K562 (cell line): ENCODE measurements around the gene PDE8B. TPM values are rescaled to one million over a fixed set of nuclear protein-coding genes. Genes with fewer than 3 reads are reported as not detected.

Experiments
- ATAC-seq: fragments of 200-7000 bp; cut with Tn5 transposase; 3 replicates; pipeline ENCODE4 v1.9.1; 2020; ENCODE audit warnings: moderate library complexity
- BruUV-seq: library from RNA; stranded (reverse); fragments of 400-500 nt; replicated peaks from 2 replicates; lab custom pipeline; 2021; lab: Mats Ljungman, UMichigan
- CTCF ChIA-PET: fragments of 300-600 bp; formaldehyde crosslinking; extraction: SDS; loops from one replicate; lab custom pipeline; 2021; ENCODE audit warnings: low intra/inter-chr PET ratio; lab: Yijun Ruan, JAX
- POLR2A ChIA-PET: fragments of 300-600, 350-650 bp; sonication (Branson Sonifier 250); formaldehyde crosslinking; extraction: SDS; loops from one replicate; lab custom pipeline; 2021; ENCODE audit warnings: antibody characterized with exemption, inconsistent platforms; lab: Yijun Ruan, JAX
- DNase-seq, 4 experiments: peaks; one replicate each; pipeline versions ENCODE4 v3.0.0 to v3.0.0-alpha.2; 2011 to 2018; ENCODE audit warnings: low spot score in 3 of 4, mixed read lengths in 3 of 4; ENCODE audit errors: extremely low read depth in 1 of 4
- FAIRE-seq: peaks from 2 replicates; lab custom pipeline; 2011; peaks lifted over from hg19 to GRCh38; lab: Jason Lieb, UNC
- H2AFZ ChIP-seq: 2 replicates; pipeline ENCODE4 v1.6.0; 2011; ENCODE audit warnings: low read depth, low read length, control low read depth, inconsistent platforms
- H3K27ac ChIP-seq: fragments of 200-600 bp; 3 replicates; pipeline ENCODE4 v1.8.0; 2011; ENCODE audit warnings: low read depth, mild to moderate bottlenecking, control low read depth, inconsistent platforms, low read length, moderate library complexity, mixed read lengths; ENCODE audit errors: extremely low read depth
- H3K27me3 ChIP-seq, 2 experiments: fragments of 300-600 bp in 1 of 2; 2 replicates in 1 of 2; 3 replicates in 1 of 2; pipeline versions ENCODE4 v1.6.0 to v1.8.0; 2011; ENCODE audit warnings: inconsistent platforms in 2 of 2, low read length in 2 of 2, mild to moderate bottlenecking in 1 of 2, mixed read lengths in 1 of 2, moderate library complexity in 1 of 2; ENCODE audit not compliant: control insufficient read depth in 2 of 2, insufficient read depth in 2 of 2
- H3K36me3 ChIP-seq: fragments of 300-600 bp; 3 replicates; pipeline ENCODE4 v1.8.0; 2011; ENCODE audit warnings: mild to moderate bottlenecking, low read length, inconsistent platforms; ENCODE audit not compliant: control insufficient read depth, insufficient read depth
- H3K4me1 ChIP-seq, 2 experiments: fragments of 200-600 bp in 1 of 2; replicated peaks in 1 of 2; 2 replicates in 1 of 2; 3 replicates in 1 of 2; pipeline versions ENCODE4 v1.5.1 to v1.8.0; 2011; ENCODE audit warnings: inconsistent platforms in 2 of 2, low read length in 2 of 2, mild to moderate bottlenecking in 1 of 2, mixed read lengths in 1 of 2, moderate library complexity in 1 of 2; ENCODE audit not compliant: control insufficient read depth in 2 of 2, insufficient read depth in 2 of 2
- H3K4me2 ChIP-seq: 2 replicates; pipeline ENCODE4 v1.6.1; 2011; ENCODE audit warnings: low read length, control low read depth, inconsistent platforms, mixed read lengths; ENCODE audit not compliant: insufficient read depth
- H3K4me3 ChIP-seq: fragments of 200-600 bp; sonication (generic), shearing (Covaris generic); 2 replicates; pipeline ENCODE4 v1.5.1; 2016; ENCODE audit warnings: control low read depth, inconsistent platforms
- H3K79me2 ChIP-seq: fragments of 200-600 bp; 3 replicates; pipeline ENCODE4 v1.8.0; 2011; ENCODE audit warnings: low read length, inconsistent platforms; ENCODE audit not compliant: control insufficient read depth, insufficient read depth
- H3K9ac ChIP-seq, 2 experiments: 2 replicates each; pipeline versions ENCODE4 v1.6.0 to v1.6.1; 2011; ENCODE audit warnings: low read depth in 2 of 2, low read length in 2 of 2, control low read depth in 1 of 2, inconsistent platforms in 1 of 2, mild to moderate bottlenecking in 1 of 2, mixed read lengths in 1 of 2; ENCODE audit not compliant: insufficient read depth in 1 of 2
- H3K9me1 ChIP-seq: one replicate; pipeline ENCODE4 v1.6.0; 2011; ENCODE audit warnings: inconsistent platforms, mild to moderate bottlenecking, low read length, moderate library complexity; ENCODE audit not compliant: control insufficient read depth, insufficient read depth
- H3K9me3 ChIP-seq: replicated peaks from 2 replicates; pipeline ENCODE4 v1.5.1; 2011; ENCODE audit warnings: low read depth, low read length, inconsistent platforms; ENCODE audit not compliant: control insufficient read depth, insufficient read depth
- H4K20me1 ChIP-seq: replicated peaks from 2 replicates; pipeline ENCODE4 v1.6.1; 2011; ENCODE audit warnings: low read length, inconsistent platforms, mixed read lengths; ENCODE audit not compliant: control insufficient read depth, insufficient read depth
- DPF2 ChIP-seq: fragments of 450-650 bp; IDR thresholded peaks from 2 replicates; pipeline ENCODE4 v1.6.1; 2016
- EHMT2 ChIP-seq: fragments of 450-650 bp; IDR thresholded peaks from 2 replicates; pipeline ENCODE4 v1.6.1; 2018; ENCODE audit warnings: antibody characterized with exemption
- GTF2A2 ChIP-seq: IDR thresholded peaks from 2 replicates; pipeline ENCODE4 v1.6.1; 2016; ENCODE audit warnings: mild to moderate bottlenecking, missing genetic modification characterization, missing compliant biosample characterization
- HMGN3 ChIP-seq: IDR thresholded peaks from 2 replicates; pipeline ENCODE4 v1.6.1; 2011; ENCODE audit warnings: borderline replicate concordance, low read depth, mild to moderate bottlenecking, mixed read lengths, low read length; ENCODE audit not compliant: insufficient read length; ENCODE audit errors: extremely low read depth
- ILK ChIP-seq: fragments of 450-650 bp; IDR thresholded peaks from 2 replicates; pipeline ENCODE4 v1.6.1; 2016; ENCODE audit warnings: missing genetic modification characterization, low read depth, mild to moderate bottlenecking, missing compliant biosample characterization, moderate library complexity, borderline replicate concordance
- YY1 ChIP-seq, 3 experiments: IDR thresholded peaks; 2 replicates each; pipeline ENCODE4 v1.6.1; 2011; ENCODE audit warnings: low read length in 2 of 3, mild to moderate bottlenecking in 2 of 3, moderate library complexity in 2 of 3, borderline replicate concordance in 1 of 3, control low read depth in 1 of 3, low read depth in 1 of 3; ENCODE audit not compliant: insufficient read depth in 3 of 3, insufficient replicate concordance in 2 of 3, control insufficient read depth in 1 of 3, insufficient read length in 1 of 3; ENCODE audit errors: extremely low read depth in 1 of 3
- WGBS: fragments of 100-300 bp; shearing (Covaris generic); methylation state at CpG from one replicate; pipeline ENCODE4 v1.1.6; 2016; ENCODE audit warnings: low coverage, mixed read lengths; ENCODE audit not compliant: insufficient coverage; ENCODE audit errors: missing lambda C conversion rate; 5-methylcytosine and 5-hydroxymethylcytosine counted together
- in situ Hi-C: fragments of 300-500 bp; cut with MboI; formaldehyde crosslinking; loops from 4 replicates; pipeline ENCODE4 v1.15.0; 2018; ENCODE audit warnings: inconsistent platforms, mixed read lengths
- intact Hi-C: fragments of 100-400 bp; cut with micrococcal nuclease; formaldehyde crosslinking; loops from 2 replicates; pipeline ENCODE4 v1.14.2; 2022
- polyA plus RNA-seq, 8 experiments: library from polyadenylated mRNA; depleted of rRNA in 4 of 8; stranded (reverse) in 5 of 8; unstranded in 3 of 8; fragments of >200 nt; fragmentation: Nextera tagmentation in 2 of 8; fragmentation: Illumina TruSeq in 1 of 8; extraction: Ambion mirVana in 2 of 8; extraction: Trizol in 1 of 8; gene quantifications; 2 replicates each; pipeline versions ENCODE4 v1.2.1 to v1.2.3, GENCODE V29; 2011 to 2014; ENCODE audit warnings: inconsistent platforms in 1 of 8, missing spikeins in 1 of 8
- total RNA-seq, 7 experiments: library from RNA; depleted of rRNA in 6 of 7; stranded (reverse); fragments of >200 nt in 6 of 7; fragmentation: Illumina TruSeq in 2 of 7; extraction: Trizol in 2 of 7; gene quantifications; 2 replicates each; pipeline versions ENCODE4 v1.2.1 to v1.2.3, GENCODE V29; 2011 to 2021; ENCODE audit warnings: low replicate concordance in 1 of 7
- TF ChIP-seq, protein P1 (sequence below): fragments of 250-450 bp; sonication (Bioruptor Pico); IDR thresholded peaks from 2 replicates; pipeline ENCODE4 v1.5.0; 2021; ENCODE audit warnings: mild to moderate bottlenecking, borderline replicate concordance

The PDE8B gene
- total and polyA plus RNA-seq, 9 of the 15 experiments (the other 6 are each of a cell fraction or from before 2014, with no cell fraction given), result 0.15 to 0.28 TPM; not detected in 7

DNA sequence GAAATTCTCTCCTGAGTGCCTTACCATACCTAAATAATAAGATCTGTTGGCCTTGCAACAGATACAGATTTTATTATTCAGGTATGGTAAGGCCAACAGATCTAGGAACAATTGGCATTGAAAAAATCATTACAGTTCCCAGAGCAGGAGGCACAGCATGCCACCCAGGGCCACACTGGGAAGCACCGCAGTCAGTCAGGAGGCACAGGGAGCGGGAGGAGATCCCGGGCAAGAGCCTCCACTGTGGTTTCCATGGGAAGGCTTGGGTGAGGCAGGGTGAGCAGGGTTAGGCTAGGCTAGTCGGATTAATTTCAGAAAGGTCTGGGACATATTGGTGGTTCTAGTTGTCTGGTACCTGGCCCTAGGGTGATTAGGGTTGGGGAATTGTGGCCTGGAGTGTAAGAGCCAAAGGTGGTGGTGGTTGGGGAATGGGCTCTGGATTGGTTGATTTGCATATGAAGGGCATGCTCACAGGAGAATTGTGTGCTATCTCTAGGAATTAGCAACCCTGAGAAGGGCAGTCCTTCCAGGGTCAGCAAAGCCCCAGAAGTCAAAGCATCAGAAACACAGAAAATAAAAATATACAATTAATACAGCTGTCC is 111.4 kb downstream of the PDE8B start:
- no peaks in the 10 kb centered on the region for H3K36me3 ChIP-seq
- H3K4me1 ChIP-seq, result no peaks in the 10 kb centered on the region
- H3K9me1 ChIP-seq, result no peaks in the 10 kb centered on the region
- H3K27me3 ChIP-seq, result peaks cover 12 to 19% of the 10 kb centered on the region in 2 experiments
- H4K20me1 ChIP-seq, result no peaks in the 10 kb centered on the region
- FAIRE-seq (no peak), DNase-seq (no peak), ATAC-seq (no peak)
- no peak overlapping the region for H3K4me3 ChIP-seq
- ChIA-PET POLR2A (no interaction called here), CTCF (no interaction called here)
- no peak overlapping the region for H3K9ac ChIP-seq
- in situ Hi-C loops (no loop called here), intact Hi-C loops (no loop called here)
- H3K27ac ChIP-seq, result no peak overlapping the region
- no peak overlapping the region for H3K4me2 ChIP-seq
- H3K79me2 ChIP-seq, result no peaks in the 10 kb centered on the region
- no peaks in the 10 kb centered on the region for H3K9me3 ChIP-seq
- no TSS peak for BruUV-seq
- no peak overlapping the region for H2AFZ ChIP-seq
- 0% methylated on average over 4 of the region's 4 CpGs for WGBS
- no peak for TF ChIP-seq GTF2A2 (tag)
- no peak for TF ChIP-seq EHMT2
- TF ChIP-seq YY1 (IDR thresholded peaks at IDR 0.05; ENCODE audit: borderline replicate concordance in 1 of 3, control insufficient read depth in 1 of 3, extremely low read depth in 1 of 3, insufficient read depth in 3 of 3, insufficient read length in 1 of 3, insufficient replicate concordance in 2 of 3, low read depth in 1 of 3, low read length in 2 of 3), result no peak
- no peak for TF ChIP-seq ILK (tag)
- TF ChIP-seq, protein P1, sequence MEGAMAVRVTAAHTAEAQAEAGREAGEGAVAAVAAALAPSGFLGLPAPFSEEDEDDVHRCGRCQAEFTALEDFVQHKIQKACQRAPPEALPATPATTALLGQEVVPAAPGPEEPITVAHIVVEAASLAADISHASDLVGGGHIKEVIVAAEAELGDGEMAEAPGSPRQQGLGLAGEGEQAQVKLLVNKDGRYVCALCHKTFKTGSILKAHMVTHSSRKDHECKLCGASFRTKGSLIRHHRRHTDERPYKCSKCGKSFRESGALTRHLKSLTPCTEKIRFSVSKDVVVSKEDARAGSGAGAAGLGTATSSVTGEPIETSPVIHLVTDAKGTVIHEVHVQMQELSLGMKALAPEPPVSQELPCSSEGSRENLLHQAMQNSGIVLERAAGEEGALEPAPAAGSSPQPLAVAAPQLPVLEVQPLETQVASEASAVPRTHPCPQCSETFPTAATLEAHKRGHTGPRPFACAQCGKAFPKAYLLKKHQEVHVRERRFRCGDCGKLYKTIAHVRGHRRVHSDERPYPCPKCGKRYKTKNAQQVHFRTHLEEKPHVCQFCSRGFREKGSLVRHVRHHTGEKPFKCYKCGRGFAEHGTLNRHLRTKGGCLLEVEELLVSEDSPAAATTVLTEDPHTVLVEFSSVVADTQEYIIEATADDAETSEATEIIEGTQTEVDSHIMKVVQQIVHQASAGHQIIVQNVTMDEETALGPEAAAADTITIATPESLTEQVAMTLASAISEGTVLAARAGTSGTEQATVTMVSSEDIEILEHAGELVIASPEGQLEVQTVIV (CRISPR knock-in tag), result no peak
- TF ChIP-seq HMGN3, result no peak
- no peak for TF ChIP-seq DPF2
